KMS-11 (cell line): ENCODE data around the gene HMGN4.

Experiments
- H2AFZ ChIP-seq: fragments of 200-600 bp; sonication (generic); 2 replicates; pipeline ENCODE4 v1.6.1; 2016; ENCODE audit warnings: antibody characterized with exemption, mixed run types, low read depth
- H3K27ac ChIP-seq: fragments of 200-600 bp; sonication (generic); 2 replicates; pipeline ENCODE4 v1.6.1; 2016; ENCODE audit warnings: mild to moderate bottlenecking, mixed run types
- H3K27me3 ChIP-seq: fragments of 200-600 bp; sonication (generic); 2 replicates; pipeline ENCODE4 v1.6.1; 2017; ENCODE audit warnings: mild to moderate bottlenecking, low read depth, mixed run types, moderate library complexity; ENCODE audit not compliant: insufficient read depth
- H3K36me3 ChIP-seq: fragments of 200-600 bp; sonication (generic); 2 replicates; pipeline ENCODE4 v1.6.1; 2017; ENCODE audit warnings: mild to moderate bottlenecking, mixed run types; ENCODE audit not compliant: insufficient read depth
- H3K4me1 ChIP-seq: fragments of 200-600 bp; sonication (generic); 2 replicates; pipeline ENCODE4 v1.6.1; 2016; ENCODE audit warnings: mild to moderate bottlenecking, low read depth, mixed run types; ENCODE audit not compliant: poor library complexity, severe bottlenecking
- H3K4me2 ChIP-seq: fragments of 200-600 bp; sonication (generic); 2 replicates; pipeline ENCODE4 v1.7.0; 2016; ENCODE audit warnings: mild to moderate bottlenecking, mixed run types
- H3K4me3 ChIP-seq: fragments of 200-600 bp; sonication (generic); IDR thresholded peaks from 2 replicates; pipeline ENCODE4 v1.6.1; 2017; ENCODE audit warnings: low read depth, low read length, mixed read lengths; ENCODE audit not compliant: insufficient read depth
- H3K79me2 ChIP-seq: fragments of 200-600 bp; sonication (generic); 2 replicates; pipeline ENCODE4 v1.6.1; 2016; ENCODE audit warnings: low read depth, mixed run types; ENCODE audit not compliant: insufficient read depth
- H3K9ac ChIP-seq: fragments of 200-600 bp; sonication (generic); 2 replicates; pipeline ENCODE4 v1.6.1; 2016; ENCODE audit warnings: mild to moderate bottlenecking, mixed run types
- H4K20me1 ChIP-seq: fragments of 200-600 bp; sonication (generic); 2 replicates; pipeline ENCODE4 v1.6.1; 2016; ENCODE audit warnings: mild to moderate bottlenecking, mixed run types; ENCODE audit not compliant: insufficient read depth
- CTCF ChIP-seq: fragments of 200-600 bp; sonication (generic); conservative IDR thresholded peaks from 2 replicates; pipeline ENCODE4 v1.6.1; 2017; ENCODE audit warnings: low read depth, mild to moderate bottlenecking, antibody characterized with exemption, low read length, moderate library complexity, mixed read lengths

HMGN4 gene

GRCh38 chr6:26561533-26562466 lies 23.6 kb downstream of the HMGN4 start:
- Histone ChIP-seq H4K20me1 (no peaks in the 10 kb centered on the region), H3K9ac (no peak overlapping the region), H3K27me3 (no peaks in the 10 kb centered on the region), H3K4me3 (no peak overlapping the region), H3K4me2 (no peak overlapping the region), H3K79me2 (no peaks in the 10 kb centered on the region), H3K27ac (no peak overlapping the region), H3K4me1 (peaks cover 7% of the 10 kb centered on the region), H3K36me3 (no peaks in the 10 kb centered on the region), H2AFZ (no peak overlapping the region)
- no peak for TF ChIP-seq CTCF

GRCh38 chr6:26563488-26563887 lies 25.3 kb downstream of the HMGN4 start:
- no peaks in the 10 kb centered on the region for H3K79me2 ChIP-seq

GRCh38 chr6:26568601-26569432 lies 30.7 kb downstream of the HMGN4 start:
- no peak overlapping the region for H3K4me3 ChIP-seq
- peak overlapping the region; percentile 11; the same call in 1 of the 2 replicates for H3K27ac ChIP-seq
- no peaks in the 10 kb centered on the region for H4K20me1 ChIP-seq
- TF ChIP-seq CTCF = no peak
- peak overlapping the region; percentile 56 for H3K4me2 ChIP-seq
- no peaks in the 10 kb centered on the region for H3K79me2 ChIP-seq
- H2AFZ ChIP-seq = peak overlapping the region; percentile 91
- H3K27me3 ChIP-seq = no peaks in the 10 kb centered on the region
- peaks cover 13% of the 10 kb centered on the region for H3K4me1 ChIP-seq
- peak overlapping the region; percentile 29; the same call in 1 of the 2 replicates for H3K9ac ChIP-seq
- no peaks in the 10 kb centered on the region for H3K36me3 ChIP-seq

More at GRCh38 chr6:26563488-26563887, 25.3 kb downstream of the HMGN4 start:
- Histone ChIP-seq H3K27ac (no peak overlapping the region), H2AFZ (no peak overlapping the region), H3K4me2 (no peak overlapping the region), H3K9ac (no peak overlapping the region), H3K4me1 (no peaks in the 10 kb centered on the region), H3K27me3 (no peaks in the 10 kb centered on the region), H3K4me3 (no peak overlapping the region), H4K20me1 (no peaks in the 10 kb centered on the region), H3K36me3 (no peaks in the 10 kb centered on the region)
- TF ChIP-seq CTCF = no peak

GRCh38 chr6:26569433-26569764 lies 31.2 kb downstream of the HMGN4 start:
- H3K4me3 ChIP-seq = no peak overlapping the region
- peaks cover 13% of the 10 kb centered on the region for H3K4me1 ChIP-seq
- peak overlapping the region; percentile 91; the same call in 1 of the 2 replicates for H2AFZ ChIP-seq
- peak overlapping the region; percentile 56 for H3K4me2 ChIP-seq
- H3K27me3 ChIP-seq = no peaks in the 10 kb centered on the region
- H3K9ac ChIP-seq = peak overlapping the region; percentile 29; the same call in 1 of the 2 replicates
- H3K36me3 ChIP-seq = no peaks in the 10 kb centered on the region
- TF ChIP-seq CTCF = no peak
- no peak overlapping the region for H3K27ac ChIP-seq
- H3K79me2 ChIP-seq = no peaks in the 10 kb centered on the region
- no peaks in the 10 kb centered on the region for H4K20me1 ChIP-seq
